HEK293 (cell line): ENCODE results near the gene DNAH6.

ENCODE experiments used
- CTCF ChIA-PET: fragments of 350-600 bp; formaldehyde crosslinking; extraction: SDS; loops from one replicate; lab custom pipeline; 2021; ENCODE audit warnings: antibody characterized with exemption; lab: Yijun Ruan, JAX
- POLR2A ChIA-PET: fragments of 300-600 bp; formaldehyde crosslinking; extraction: SDS; loops from one replicate; lab custom pipeline; 2020; ENCODE audit warnings: antibody characterized with exemption, inconsistent platforms; lab: Yijun Ruan, JAX
- H3K27ac ChIP-seq: fragments of 200-500 bp; sonication (Bioruptor generic); 2 replicates; pipeline ENCODE4 v1.5.1; 2014; ENCODE audit warnings: low read depth, low read length, control low read depth, inconsistent platforms; ENCODE audit errors: extremely low read depth
- H3K36me3 ChIP-seq, 2 experiments: fragments of 200-500 bp in 1 of 2; sonication (Bioruptor generic) in 1 of 2; 1 replicate in 1 of 2; 2 replicates in 1 of 2; pipeline ENCODE4 v1.5.1; 2014 to 2017; ENCODE audit warnings: inconsistent platforms in 2 of 2, low read length in 2 of 2; ENCODE audit not compliant: control insufficient read depth in 2 of 2, insufficient read depth in 1 of 2
- H3K4me1 ChIP-seq: fragments of 200-500 bp; sonication (Bioruptor generic); 2 replicates; pipeline ENCODE4 v1.5.1; 2014; ENCODE audit warnings: mild to moderate bottlenecking, low read length, inconsistent platforms; ENCODE audit not compliant: control insufficient read depth, insufficient read depth
- H3K4me3 ChIP-seq: 2 replicates; pipeline ENCODE4 v1.5.1; 2011; ENCODE audit warnings: low read depth, mild to moderate bottlenecking, control low read depth, low read length, moderate library complexity
- H3K9me3 ChIP-seq: fragments of 200-500 bp; sonication (Bioruptor generic); 2 replicates; pipeline ENCODE4 v1.5.1; 2014; ENCODE audit warnings: low read depth, low read length, inconsistent platforms; ENCODE audit not compliant: control insufficient read depth, insufficient read depth
- BCL6B ChIP-seq: fragments of 450-650 bp; formaldehyde crosslinking; IDR thresholded peaks from 2 replicates; pipeline ENCODE4 v1.5.1; 2017; ENCODE audit warnings: missing biosample characterization, missing genetic modification characterization
- PATZ1 ChIP-seq: fragments of 450-650 bp; formaldehyde crosslinking; IDR thresholded peaks from 2 replicates; pipeline ENCODE4 v1.5.1; 2016; ENCODE audit warnings: missing biosample characterization, missing genetic modification characterization
- REST ChIP-seq: fragments of 450-650 bp; formaldehyde crosslinking; IDR thresholded peaks from 2 replicates; pipeline ENCODE4 v1.5.1; 2016; ENCODE audit warnings: missing biosample characterization, missing genetic modification characterization
- ZBTB26 ChIP-seq: fragments of 450-650 bp; formaldehyde crosslinking; optimal IDR thresholded peaks from 2 replicates; pipeline ENCODE3; 2016; ENCODE audit warnings: missing biosample characterization, mild to moderate bottlenecking, missing genetic modification characterization
- ZBTB48 ChIP-seq: fragments of 450-650 bp; formaldehyde crosslinking; IDR thresholded peaks from 2 replicates; pipeline ENCODE4 v1.5.1; 2016; ENCODE audit warnings: missing biosample characterization, missing genetic modification characterization
- ZFHX2 ChIP-seq: fragments of 450-650 bp; formaldehyde crosslinking; conservative IDR thresholded peaks from 2 replicates; pipeline ENCODE4 v1.5.1; 2016; ENCODE audit warnings: missing biosample characterization, missing genetic modification characterization
- ZNF140 ChIP-seq: fragments of 450-650 bp; formaldehyde crosslinking; IDR thresholded peaks from 2 replicates; pipeline ENCODE4 v1.5.1; 2016; ENCODE audit warnings: missing biosample characterization, missing genetic modification characterization
- ZNF157 ChIP-seq: fragments of 450-650 bp; formaldehyde crosslinking; IDR thresholded peaks from 2 replicates; pipeline ENCODE4 v1.5.1; 2016; ENCODE audit warnings: missing biosample characterization, missing genetic modification characterization
- ZNF175 ChIP-seq: fragments of 450-650 bp; formaldehyde crosslinking; IDR thresholded peaks from 2 replicates; pipeline ENCODE4 v1.5.1; 2016; ENCODE audit warnings: missing biosample characterization, missing genetic modification characterization
- ZNF18 ChIP-seq: fragments of 450-650 bp; formaldehyde crosslinking; IDR thresholded peaks from 2 replicates; pipeline ENCODE4 v1.5.1; 2016; ENCODE audit warnings: missing biosample characterization, missing genetic modification characterization
- ZNF2 ChIP-seq: fragments of 450-650 bp; formaldehyde crosslinking; IDR thresholded peaks from 2 replicates; pipeline ENCODE4 v1.5.1; 2016; ENCODE audit warnings: missing biosample characterization, missing genetic modification characterization
- ZNF23 ChIP-seq: fragments of 450-650 bp; formaldehyde crosslinking; IDR thresholded peaks from 2 replicates; pipeline ENCODE4 v1.5.1; 2016; ENCODE audit warnings: missing biosample characterization, missing genetic modification characterization, borderline replicate concordance
- ZNF248 ChIP-seq: fragments of 450-650 bp; formaldehyde crosslinking; IDR thresholded peaks from 2 replicates; pipeline ENCODE4 v1.5.1; 2017; ENCODE audit warnings: missing biosample characterization, missing genetic modification characterization
- ZNF488 ChIP-seq: fragments of 450-650 bp; formaldehyde crosslinking; IDR thresholded peaks from 2 replicates; pipeline ENCODE4 v1.5.1; 2016; ENCODE audit warnings: missing biosample characterization, missing genetic modification characterization
- ZNF501 ChIP-seq: fragments of 450-650 bp; formaldehyde crosslinking; IDR thresholded peaks from 2 replicates; pipeline ENCODE4 v1.5.1; 2016; ENCODE audit warnings: missing biosample characterization, missing genetic modification characterization
- ZNF529 ChIP-seq: fragments of 450-650 bp; formaldehyde crosslinking; IDR thresholded peaks from 2 replicates; pipeline ENCODE4 v1.5.1; 2017; ENCODE audit warnings: missing genetic modification characterization, missing biosample characterization; ENCODE audit not compliant: insufficient replicate concordance
- ZNF623 ChIP-seq: fragments of 450-650 bp; formaldehyde crosslinking; IDR thresholded peaks from 2 replicates; pipeline ENCODE4 v1.5.1; 2016; ENCODE audit warnings: missing biosample characterization, missing genetic modification characterization
- ZNF629 ChIP-seq: fragments of 450-650 bp; formaldehyde crosslinking; IDR thresholded peaks from 2 replicates; pipeline ENCODE4 v1.5.1; 2017; ENCODE audit warnings: missing biosample characterization, missing genetic modification characterization
- ZNF639 ChIP-seq: fragments of 450-650 bp; formaldehyde crosslinking; IDR thresholded peaks from 2 replicates; pipeline ENCODE4 v1.5.1; 2016; ENCODE audit warnings: missing biosample characterization, missing genetic modification characterization
- ZNF660 ChIP-seq: fragments of 450-650 bp; IDR thresholded peaks from 2 replicates; pipeline ENCODE4 v1.5.1; 2018; ENCODE audit warnings: missing biosample characterization, mild to moderate bottlenecking, missing genetic modification characterization
- ZNF677 ChIP-seq: fragments of 450-650 bp; IDR thresholded peaks from 2 replicates; pipeline ENCODE4 v1.5.0; 2018; ENCODE audit warnings: missing biosample characterization, mild to moderate bottlenecking, missing genetic modification characterization, moderate library complexity
- ZNF701 ChIP-seq: fragments of 450-650 bp; formaldehyde crosslinking; IDR thresholded peaks from 2 replicates; pipeline ENCODE4 v1.5.1; 2016; ENCODE audit warnings: missing biosample characterization, missing genetic modification characterization
- ZNF777 ChIP-seq: fragments of 450-650 bp; formaldehyde crosslinking; IDR thresholded peaks from 2 replicates; pipeline ENCODE4 v1.5.1; 2017; ENCODE audit warnings: missing biosample characterization, missing genetic modification characterization, borderline replicate concordance

The DNAH6 gene

GRCh38 chr2:84838434-84839145 lies 322.3 kb downstream of the DNAH6 start:
- ChIA-PET POLR2A (no interaction called here), CTCF (interaction anchor here (1.3 kb wide), 1 partner anchor 87 kb away, joined by 4 read pairs; no protein-coding TSS in a partner anchor)
- Histone ChIP-seq H3K36me3 (no peaks in the 10 kb centered on the region), H3K4me3 (no peak overlapping the region), H3K4me1 (no peaks in the 10 kb centered on the region), H3K27ac (no peak overlapping the region), H3K9me3 (no peaks in the 10 kb centered on the region)
- TF ChIP-seq ZNF777 (tag by site-specific recombination) (no peak), ZNF248 (tag by site-specific recombination) (no peak), ZNF629 (tag by site-specific recombination) (no peak), ZNF677 (tag by site-specific recombination) (no peak), ZNF529 (no peak), ZNF501 (tag by site-specific recombination) (no peak), ZNF623 (tag by site-specific recombination) (no peak), ZBTB26 (tag by site-specific recombination) (no peak), ZNF2 (tag by site-specific recombination) (no peak), ZFHX2 (tag by site-specific recombination) (no peak), BCL6B (no peak), ZNF488 (tag by site-specific recombination) (no peak), ZNF18 (tag by site-specific recombination) (no peak), ZNF639 (tag by site-specific recombination) (no peak)

- H3K4me3 ChIP-seq = no peak overlapping the region
- no peaks in the 10 kb centered on the region for H3K9me3 ChIP-seq
- CTCF ChIA-PET = interaction anchor here (0.7 kb wide), 1 partner anchor 198 kb away, joined by 3 read pairs; no protein-coding TSS in a partner anchor
- POLR2A ChIA-PET = no interaction called here
- no peaks in the 10 kb centered on the region for H3K36me3 ChIP-seq
- H3K4me1 ChIP-seq = no peaks in the 10 kb centered on the region
- H3K27ac ChIP-seq = no peak overlapping the region
- TF ChIP-seq ZNF660 (tag by site-specific recombination) (no peak), ZNF701 (tag by site-specific recombination) (no peak), PATZ1 (tag by site-specific recombination) (no peak), ZNF140 (tag by site-specific recombination) (no peak), ZBTB48 (tag by site-specific recombination) (no peak), ZNF175 (no peak), ZNF23 (tag by site-specific recombination) (no peak), ZNF2 (tag by site-specific recombination) (no peak), REST (tag by site-specific recombination) (no peak), ZNF157 (tag by site-specific recombination) (no peak)
Observed at GRCh38 chr2:84839851-84840250, 323.6 kb downstream of the DNAH6 start.
